HCT116 (cell line): Measurements from ENCODE around the gene RASGRF1. TPM values are rescaled to one million over a fixed set of nuclear protein-coding genes. Genes with fewer than 3 reads are reported as not detected.

ENCODE experiments used
- ATAC-seq: fragments of 200-7000 bp; cut with Tn5 transposase; 2 replicates; pipeline ENCODE4 v1.9.1; 2020; ENCODE audit warnings: mild to moderate bottlenecking, moderate library complexity
- BruUV-seq: library from RNA; stranded (reverse); fragments of 400-500 nt; replicated peaks from 2 replicates; lab custom pipeline; 2021; lab: Mats Ljungman, UMichigan
- CTCF ChIA-PET: fragments of 300-600 bp; sonication (Branson Sonifier 250); formaldehyde crosslinking; loops from one replicate; lab custom pipeline; 2021; ENCODE audit warnings: antibody characterized with exemption; lab: Charles Lee
- POLR2A ChIA-PET: fragments of 300-600, 350-600 bp; sonication (Branson Sonifier 250); formaldehyde crosslinking; loops from one replicate; lab custom pipeline; 2021; ENCODE audit warnings: antibody characterized with exemption; lab: Charles Lee
- RAD21 ChIA-PET, 2 experiments: fragments of 300-600 bp; sonication (Branson Sonifier 250); formaldehyde crosslinking; loops; one replicate each; lab custom pipeline; 2023; ENCODE audit warnings: low total read pairs in 2 of 2; ENCODE audit not compliant: uncharacterized antibody in 2 of 2, unreplicated experiment in 2 of 2, low non-redundant PET in 1 of 2; lab: Charles Lee
- DNase-seq: peaks from one replicate; pipeline ENCODE4 v3.0.0-alpha.2; 2010; ENCODE audit warnings: low read depth, low spot score
- H2AFZ ChIP-seq: fragments of 200-600 bp; shearing (Covaris generic), sonication (generic); 2 replicates; pipeline ENCODE4 v1.6.1; 2017; ENCODE audit warnings: low read depth, mixed run types, mixed read lengths, antibody characterized with exemption, low read length; ENCODE audit not compliant: poor library complexity, severe bottlenecking
- H3K27ac ChIP-seq: 2 replicates; pipeline ENCODE4 v1.5.1; 2012; ENCODE audit warnings: low read depth, low read length
- H3K27me3 ChIP-seq: fragments of 200-600 bp; sonication (generic); 2 replicates; pipeline ENCODE4 v1.6.1; 2016; ENCODE audit warnings: mixed run types, low read length, mixed read lengths; ENCODE audit not compliant: insufficient read depth
- H3K36me3 ChIP-seq, 2 experiments: fragments of 200-500 bp in 1 of 2; fragments of 200-600 bp in 1 of 2; sonication (Bioruptor generic) in 1 of 2; sonication (generic) in 1 of 2; 2 replicates each; pipeline versions ENCODE4 v1.5.1 to v1.6.1; 2014 to 2016; ENCODE audit warnings: low read length in 2 of 2, inconsistent platforms in 1 of 2, mixed read lengths in 1 of 2, mixed run types in 1 of 2; ENCODE audit not compliant: insufficient read depth in 2 of 2, control insufficient read depth in 1 of 2
- H3K4me1 ChIP-seq, 2 experiments: fragments of 200-600 bp in 1 of 2; sonication (generic) in 1 of 2; 2 replicates each; pipeline versions ENCODE4 v1.5.1 to v1.6.1; 2012 to 2017; ENCODE audit warnings: low read length in 2 of 2, inconsistent platforms in 1 of 2, mild to moderate bottlenecking in 1 of 2, mixed read lengths in 1 of 2, mixed run types in 1 of 2, moderate library complexity in 1 of 2; ENCODE audit not compliant: insufficient read depth in 2 of 2, control insufficient read depth in 1 of 2
- H3K4me2 ChIP-seq: fragments of 200-600 bp; sonication (generic); 2 replicates; pipeline ENCODE4 v1.6.1; 2017; ENCODE audit warnings: mixed run types, low read length, mixed read lengths
- H3K4me3 ChIP-seq, 2 experiments: fragments of 200-600 bp in 1 of 2; sonication (generic) in 1 of 2; replicated peaks in 1 of 2; 2 replicates each; pipeline ENCODE4 v1.5.1; 2011 to 2016; ENCODE audit warnings: low read length in 2 of 2, control low read depth in 1 of 2, low read depth in 1 of 2, mild to moderate bottlenecking in 1 of 2, mixed read lengths in 1 of 2, mixed run types in 1 of 2
- H3K79me2 ChIP-seq: fragments of 200-600 bp; sonication (generic); 2 replicates; pipeline ENCODE4 v1.6.1; 2017; ENCODE audit warnings: mild to moderate bottlenecking, mixed run types, low read length, moderate library complexity, mixed read lengths; ENCODE audit not compliant: insufficient read depth
- H3K9ac ChIP-seq: fragments of 200-600 bp; sonication (generic); 2 replicates; pipeline ENCODE4 v1.6.1; 2016; ENCODE audit warnings: low read length, mixed read lengths
- H3K9me2 ChIP-seq: fragments of 200-600 bp; sonication (generic), shearing (Covaris generic); 2 replicates; pipeline ENCODE4 v1.6.1; 2017; ENCODE audit warnings: mixed run types, mild to moderate bottlenecking, moderate library complexity; ENCODE audit not compliant: insufficient read depth
- H3K9me3 ChIP-seq, 2 experiments: fragments of 200-500 bp in 1 of 2; fragments of 200-600 bp in 1 of 2; sonication (Bioruptor generic) in 1 of 2; sonication (generic) in 1 of 2; 2 replicates each; pipeline ENCODE4 v1.6.1; 2014 to 2017; ENCODE audit warnings: low read length in 2 of 2, mixed read lengths in 2 of 2, inconsistent platforms in 1 of 2, low read depth in 1 of 2, mild to moderate bottlenecking in 1 of 2, mixed run types in 1 of 2, moderate library complexity in 1 of 2; ENCODE audit not compliant: control insufficient read depth in 1 of 2, insufficient read depth in 1 of 2
- H4K20me1 ChIP-seq: fragments of 200-600 bp; sonication (generic), shearing (Covaris generic); 2 replicates; pipeline ENCODE4 v1.6.1; 2017; ENCODE audit warnings: mixed run types, mild to moderate bottlenecking, moderate library complexity; ENCODE audit not compliant: insufficient read depth
- CEBPB ChIP-seq: IDR thresholded peaks from 2 replicates; pipeline ENCODE4 v1.6.1; 2012; ENCODE audit warnings: low read depth
- CTCF ChIP-seq, 3 experiments: fragments of 200-600 bp in 1 of 3; sonication (generic) in 1 of 3; IDR thresholded peaks in 2 of 3; conservative IDR thresholded peaks in 1 of 3; 2 replicates each; pipeline ENCODE4 v1.5.1; 2012 to 2017; ENCODE audit warnings: low read depth in 2 of 3, low read length in 2 of 3, antibody characterized with exemption in 1 of 3, borderline replicate concordance in 1 of 3, control low read depth in 1 of 3, mild to moderate bottlenecking in 1 of 3, mixed read lengths in 1 of 3, mixed run types in 1 of 3, moderate library complexity in 1 of 3; ENCODE audit not compliant: insufficient read depth in 1 of 3
- EGR1 ChIP-seq: IDR thresholded peaks from 2 replicates; pipeline ENCODE4 v1.6.1; 2012; ENCODE audit warnings: low read depth
- EZH2 ChIP-seq: fragments of 200-600 bp; sonication (generic); IDR thresholded peaks from 2 replicates; pipeline ENCODE4 v1.6.1; 2017; ENCODE audit warnings: antibody characterized with exemption, mixed run types
- EZH2phosphoT487 ChIP-seq: fragments of 200-600 bp; IDR thresholded peaks from 2 replicates; pipeline ENCODE4 v1.6.1; 2018; ENCODE audit warnings: antibody characterized with exemption, borderline replicate concordance
- FOSL1 ChIP-seq: IDR thresholded peaks from 2 replicates; pipeline ENCODE4 v1.6.1; 2012; ENCODE audit warnings: low read depth
- JUND ChIP-seq: IDR thresholded peaks from 2 replicates; pipeline ENCODE4 v1.6.1; 2012
- MAX ChIP-seq: IDR thresholded peaks from 2 replicates; pipeline ENCODE4 v1.6.1; 2012
- POLR2A ChIP-seq: IDR thresholded peaks from 2 replicates; pipeline ENCODE4 v1.7.0; 2011; ENCODE audit warnings: borderline replicate concordance; ENCODE audit not compliant: insufficient read depth, insufficient read length; ENCODE audit errors: extremely low read depth
- POLR2AphosphoS5 ChIP-seq: IDR thresholded peaks from 2 replicates; pipeline ENCODE4 v1.6.1; 2011; ENCODE audit warnings: mild to moderate bottlenecking, low read depth, low read length, moderate library complexity
- RAD21 ChIP-seq: IDR thresholded peaks from 2 replicates; pipeline ENCODE4 v1.6.1; 2012; ENCODE audit warnings: low read depth, mild to moderate bottlenecking
- SIN3A ChIP-seq: IDR thresholded peaks from 2 replicates; pipeline ENCODE4 v1.6.1; 2012; ENCODE audit warnings: low read depth
- SRF ChIP-seq: IDR thresholded peaks from 2 replicates; pipeline ENCODE4 v1.6.1; 2012; ENCODE audit warnings: low read depth
- TCF7L2 ChIP-seq: IDR thresholded peaks from 2 replicates; pipeline ENCODE4 v1.7.0; 2011; ENCODE audit warnings: borderline replicate concordance, inconsistent platforms; ENCODE audit not compliant: insufficient read depth, insufficient read length; ENCODE audit errors: extremely low read depth
- YY1 ChIP-seq: IDR thresholded peaks from 2 replicates; pipeline ENCODE4 v1.6.1; 2011; ENCODE audit warnings: low read length, low read depth, moderate library complexity, mild to moderate bottlenecking; ENCODE audit not compliant: insufficient replicate concordance; ENCODE audit errors: extremely low read depth
- ZFX ChIP-seq: fragments of 450-650 bp; IDR thresholded peaks from 2 replicates; pipeline ENCODE4 v1.6.1; 2017
- ZNF274 ChIP-seq: fragments of 200-500 bp; sonication (Bioruptor generic); IDR thresholded peaks from 2 replicates; pipeline ENCODE4 v1.6.1; 2014; ENCODE audit warnings: mild to moderate bottlenecking, low read depth, low read length, inconsistent platforms
- intact Hi-C: fragments of 100-400 bp; cut with micrococcal nuclease; formaldehyde crosslinking; loops from 2 replicates; pipeline ENCODE4 v1.10.0; 2022
- total RNA-seq: library from RNA; stranded (reverse); gene quantifications from one replicate; pipeline ENCODE4 v1.2.1, GENCODE V29; 2021; ENCODE audit not compliant: unreplicated experiment
- TF ChIP-seq, protein P1 (sequence below): IDR thresholded peaks from 2 replicates; pipeline ENCODE4 v1.6.1; 2011; ENCODE audit warnings: mild to moderate bottlenecking, low read length, moderate library complexity; ENCODE audit not compliant: insufficient replicate concordance; ENCODE audit errors: extremely low read depth

RASGRF1 gene
- total RNA-seq, 1 experiment from 2014 or later: 2.4 TPM

GRCh38 chr15:79060175-79060574 lies 30.4 kb downstream of the RASGRF1 start:
- no peaks in the 10 kb centered on the region for H3K36me3 ChIP-seq
- H3K79me2 ChIP-seq: no peaks in the 10 kb centered on the region
- TF ChIP-seq EGR1: no peak
- TF ChIP-seq POLR2AphosphoS5: no peak
- TF ChIP-seq SRF: no peak
- no peak for TF ChIP-seq ZNF274
- no peak for TF ChIP-seq SIN3A
- TF ChIP-seq POLR2A: no peak
- no peak for TF ChIP-seq CEBPB
- no peak for TF ChIP-seq ZFX
- no peak for TF ChIP-seq MAX
- no peak for TF ChIP-seq FOSL1
- TF ChIP-seq EZH2: no peak
- TF ChIP-seq CTCF (IDR thresholded peaks at IDR 0.05 in 2 of 3, conservative IDR thresholded peaks at IDR 0.05 in 1 of 3; ENCODE audit: borderline replicate concordance in 1 of 3, insufficient read depth in 1 of 3, low read depth in 2 of 3, low read length in 2 of 3): no peak
- TF ChIP-seq TCF7L2: no peak
- TF ChIP-seq RAD21: no peak
- TF ChIP-seq EZH2phosphoT487: no peak
- TF ChIP-seq, protein P1, sequence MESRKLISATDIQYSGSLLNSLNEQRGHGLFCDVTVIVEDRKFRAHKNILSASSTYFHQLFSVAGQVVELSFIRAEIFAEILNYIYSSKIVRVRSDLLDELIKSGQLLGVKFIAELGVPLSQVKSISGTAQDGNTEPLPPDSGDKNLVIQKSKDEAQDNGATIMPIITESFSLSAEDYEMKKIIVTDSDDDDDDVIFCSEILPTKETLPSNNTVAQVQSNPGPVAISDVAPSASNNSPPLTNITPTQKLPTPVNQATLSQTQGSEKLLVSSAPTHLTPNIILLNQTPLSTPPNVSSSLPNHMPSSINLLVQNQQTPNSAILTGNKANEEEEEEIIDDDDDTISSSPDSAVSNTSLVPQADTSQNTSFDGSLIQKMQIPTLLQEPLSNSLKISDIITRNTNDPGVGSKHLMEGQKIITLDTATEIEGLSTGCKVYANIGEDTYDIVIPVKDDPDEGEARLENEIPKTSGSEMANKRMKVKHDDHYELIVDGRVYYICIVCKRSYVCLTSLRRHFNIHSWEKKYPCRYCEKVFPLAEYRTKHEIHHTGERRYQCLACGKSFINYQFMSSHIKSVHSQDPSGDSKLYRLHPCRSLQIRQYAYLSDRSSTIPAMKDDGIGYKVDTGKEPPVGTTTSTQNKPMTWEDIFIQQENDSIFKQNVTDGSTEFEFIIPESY: no peak
- TF ChIP-seq YY1: no peak
- no peak for TF ChIP-seq JUND
- BruUV-seq: no TSS peak
- no peak overlapping the region for H3K9ac ChIP-seq
- H3K4me3 ChIP-seq: no peak overlapping the region
- no peak overlapping the region for H3K4me2 ChIP-seq
- ATAC-seq (no peak), DNase-seq (no peak)
- peaks cover 31% of the 10 kb centered on the region for H3K27me3 ChIP-seq
- H4K20me1 ChIP-seq: no peaks in the 10 kb centered on the region
- POLR2A ChIA-PET: no interaction called here
- H2AFZ ChIP-seq: no peak overlapping the region
- CTCF ChIA-PET: interaction anchor here (0.9 kb wide), 1 partner anchor 125 kb away, joined by 3 read pairs; no protein-coding TSS in a partner anchor
- no peaks in the 10 kb centered on the region for H3K4me1 ChIP-seq
- no peak overlapping the region for H3K27ac ChIP-seq
- RAD21 ChIA-PET: no interaction called here
- no peaks in the 10 kb centered on the region for H3K9me3 ChIP-seq
- no peaks in the 10 kb centered on the region for H3K9me2 ChIP-seq
- intact Hi-C loops: no loop called here
